Heart left ventricle (tissue), 13 donors: ENCODE results near the gene ZNF688.

Experiments used
- POLR2A ChIP-seq, 2 donors: fragments of 450-650 bp; IDR thresholded peaks; one replicate each; pipeline ENCODE4 v1.6.1; 2017; ENCODE audit warnings: antibody characterized with exemption in 2 of 2, mild to moderate bottlenecking in 2 of 2, moderate library complexity in 2 of 2
- TF ChIP-seq, protein P1 (sequence below), 12 donors: fragments of 200-600 bp; sonication (generic) in 4 of 12; IDR thresholded peaks; one replicate each; pipeline versions ENCODE4 v1.5.0 to v1.8.0; 2018 to 2022; ENCODE audit warnings: antibody characterized with exemption in 12 of 12, mild to moderate bottlenecking in 5 of 12
- donor health status: ischemic (EF 13 %, LVEDD 7.1; RV severe dilation, severe dysfunction).
- donor health status: DM: no; HTN: yes; CAD: no.
- donor health status: DM: no; HTN: no; CAD: no.
- donor health status: ischemic (EF 25% LVEDD 6.9; RV normal size, moderate dysfunction).
- donor health status: ischemic (EF 25% LVEDD 5.7; RV mildly dilated, moderate dysfunction).
- donor health status: ischemic (EF 35%, LVEDD 5.7; RV mildly dilated, moderate dysfunction).
- donor health status: nonischemic (EF 11% LVEDD 7.7; RV severe dilation, severe dysfunction).
- donor health status: DM: yes; HTN: yes; CAD: no.
- donor health status: PGD.
- donor health status: ischemic (EF 29% LVEDD 5.4; RV normal size, mild dysfunction).
- donor health status: nonischemic (EF 23%, LVEDD 6.1; RV moderate dilation, normal function).

- TF ChIP-seq POLR2A (IDR thresholded peaks at IDR 0.05): no peak
- TF ChIP-seq, protein P1, sequence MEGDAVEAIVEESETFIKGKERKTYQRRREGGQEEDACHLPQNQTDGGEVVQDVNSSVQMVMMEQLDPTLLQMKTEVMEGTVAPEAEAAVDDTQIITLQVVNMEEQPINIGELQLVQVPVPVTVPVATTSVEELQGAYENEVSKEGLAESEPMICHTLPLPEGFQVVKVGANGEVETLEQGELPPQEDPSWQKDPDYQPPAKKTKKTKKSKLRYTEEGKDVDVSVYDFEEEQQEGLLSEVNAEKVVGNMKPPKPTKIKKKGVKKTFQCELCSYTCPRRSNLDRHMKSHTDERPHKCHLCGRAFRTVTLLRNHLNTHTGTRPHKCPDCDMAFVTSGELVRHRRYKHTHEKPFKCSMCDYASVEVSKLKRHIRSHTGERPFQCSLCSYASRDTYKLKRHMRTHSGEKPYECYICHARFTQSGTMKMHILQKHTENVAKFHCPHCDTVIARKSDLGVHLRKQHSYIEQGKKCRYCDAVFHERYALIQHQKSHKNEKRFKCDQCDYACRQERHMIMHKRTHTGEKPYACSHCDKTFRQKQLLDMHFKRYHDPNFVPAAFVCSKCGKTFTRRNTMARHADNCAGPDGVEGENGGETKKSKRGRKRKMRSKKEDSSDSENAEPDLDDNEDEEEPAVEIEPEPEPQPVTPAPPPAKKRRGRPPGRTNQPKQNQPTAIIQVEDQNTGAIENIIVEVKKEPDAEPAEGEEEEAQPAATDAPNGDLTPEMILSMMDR (IDR thresholded peaks at IDR 0.05): no peak
Observed at GRCh38 chr16:30588651-30589050, 17.1 kb upstream of the ZNF688 start.
